GM12865 (cell line): Measurements from ENCODE around the gene BRK1.

ENCODE experiments used
- DNase-seq: peaks from one replicate; pipeline ENCODE4 v3.0.0; 2010; ENCODE audit warnings: low read depth
- H3K4me3 ChIP-seq: 2 replicates; pipeline ENCODE4 v1.5.1; 2011; ENCODE audit warnings: mild to moderate bottlenecking, low read depth, low read length, control low read depth
- TF ChIP-seq, protein P1 (sequence below): IDR thresholded peaks from 2 replicates; pipeline ENCODE4 v1.5.1; 2011; ENCODE audit warnings: low read length, control low read depth, low read depth, inconsistent platforms; ENCODE audit not compliant: insufficient read depth; ENCODE audit errors: missing control alignments

The BRK1 gene

DNA sequence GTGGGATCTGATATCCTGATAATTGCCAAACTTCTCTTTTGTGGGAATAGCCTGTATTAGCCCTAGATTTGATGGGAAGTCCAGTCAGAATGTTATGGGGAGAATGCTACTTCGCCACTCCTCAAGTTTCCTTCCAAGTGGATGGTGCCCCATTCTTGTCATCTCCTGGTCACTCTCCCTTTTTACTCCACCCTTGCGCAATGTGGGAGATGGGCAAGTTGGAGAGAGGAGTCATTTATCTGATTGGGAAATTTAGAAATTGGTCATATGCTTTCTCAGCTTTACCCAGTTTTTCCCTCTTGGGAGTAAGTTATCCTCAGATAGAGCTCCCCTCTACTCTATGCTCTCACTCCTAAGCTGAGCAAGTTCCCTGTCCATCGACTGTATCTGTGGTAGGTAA lies 21.8 kb upstream of the BRK1 start:
- no peak for DNase-seq
- no peak overlapping the region for H3K4me3 ChIP-seq
- TF ChIP-seq, protein P1, sequence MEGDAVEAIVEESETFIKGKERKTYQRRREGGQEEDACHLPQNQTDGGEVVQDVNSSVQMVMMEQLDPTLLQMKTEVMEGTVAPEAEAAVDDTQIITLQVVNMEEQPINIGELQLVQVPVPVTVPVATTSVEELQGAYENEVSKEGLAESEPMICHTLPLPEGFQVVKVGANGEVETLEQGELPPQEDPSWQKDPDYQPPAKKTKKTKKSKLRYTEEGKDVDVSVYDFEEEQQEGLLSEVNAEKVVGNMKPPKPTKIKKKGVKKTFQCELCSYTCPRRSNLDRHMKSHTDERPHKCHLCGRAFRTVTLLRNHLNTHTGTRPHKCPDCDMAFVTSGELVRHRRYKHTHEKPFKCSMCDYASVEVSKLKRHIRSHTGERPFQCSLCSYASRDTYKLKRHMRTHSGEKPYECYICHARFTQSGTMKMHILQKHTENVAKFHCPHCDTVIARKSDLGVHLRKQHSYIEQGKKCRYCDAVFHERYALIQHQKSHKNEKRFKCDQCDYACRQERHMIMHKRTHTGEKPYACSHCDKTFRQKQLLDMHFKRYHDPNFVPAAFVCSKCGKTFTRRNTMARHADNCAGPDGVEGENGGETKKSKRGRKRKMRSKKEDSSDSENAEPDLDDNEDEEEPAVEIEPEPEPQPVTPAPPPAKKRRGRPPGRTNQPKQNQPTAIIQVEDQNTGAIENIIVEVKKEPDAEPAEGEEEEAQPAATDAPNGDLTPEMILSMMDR = no peak

- TF ChIP-seq, protein P1 = no peak
- no peak for DNase-seq
- H3K4me3 ChIP-seq = no peak overlapping the region
Observed at GRCh38 chr3:10099041-10099440, 16.4 kb upstream of the BRK1 start.

DNA sequence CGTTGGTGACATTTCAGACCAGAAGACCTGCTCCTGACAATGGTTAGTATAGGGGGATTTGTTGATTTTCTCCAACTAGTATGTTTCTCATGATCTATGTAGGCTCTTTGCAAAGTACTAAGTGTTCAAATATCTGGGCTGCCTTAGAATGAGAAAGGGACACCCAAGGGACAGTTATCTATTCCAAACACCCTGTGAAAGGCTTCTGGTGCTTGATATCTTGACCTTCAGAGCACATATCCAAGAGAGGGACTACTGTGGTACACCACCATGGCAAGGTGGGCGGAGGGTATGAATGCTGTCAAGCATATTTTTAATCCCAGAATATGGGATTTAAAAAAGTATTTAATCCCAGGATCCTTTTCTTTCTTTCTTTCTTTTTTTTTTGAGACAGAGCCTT lies 8.6 kb upstream of the BRK1 start:
- TF ChIP-seq, protein P1 = no peak
- no peak overlapping the region for H3K4me3 ChIP-seq
- no peak for DNase-seq

DNA sequence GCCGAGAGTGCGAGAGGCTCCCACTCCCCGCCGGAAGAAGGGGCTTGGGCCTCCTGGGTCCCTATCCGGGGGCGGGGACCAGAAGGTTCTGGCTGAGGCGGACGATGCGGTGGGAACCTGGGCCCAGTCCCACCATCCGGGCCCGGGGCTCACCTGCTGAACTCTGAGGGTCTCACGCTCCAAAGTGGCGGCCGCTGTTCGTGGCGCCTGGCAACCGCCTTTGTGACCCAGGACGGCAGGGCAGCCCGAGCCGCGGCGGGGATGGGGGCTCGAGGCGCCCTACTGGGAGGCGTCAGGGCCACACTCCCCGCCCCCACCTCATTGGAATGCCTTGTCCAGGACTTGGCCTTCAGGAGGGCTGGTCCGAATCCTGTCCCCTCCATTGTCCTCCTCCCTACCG lies 7.4 kb upstream of the BRK1 start, which contains the start of gene FANCD2OS:
Gene FANCD2OS (minus strand): TSS at position 165 of the 400 bp plus-strand sequence. CDS start 3,481 bp downstream, outside the sequence.
- no peak within 1 kb of the TSS for H3K4me3 ChIP-seq
- DNase-seq = no peak
- TF ChIP-seq, protein P1 = no peak

- no peak for DNase-seq
Observed at GRCh38 chr3:10116138-10116460, 624 bp downstream of the BRK1 start.

DNA sequence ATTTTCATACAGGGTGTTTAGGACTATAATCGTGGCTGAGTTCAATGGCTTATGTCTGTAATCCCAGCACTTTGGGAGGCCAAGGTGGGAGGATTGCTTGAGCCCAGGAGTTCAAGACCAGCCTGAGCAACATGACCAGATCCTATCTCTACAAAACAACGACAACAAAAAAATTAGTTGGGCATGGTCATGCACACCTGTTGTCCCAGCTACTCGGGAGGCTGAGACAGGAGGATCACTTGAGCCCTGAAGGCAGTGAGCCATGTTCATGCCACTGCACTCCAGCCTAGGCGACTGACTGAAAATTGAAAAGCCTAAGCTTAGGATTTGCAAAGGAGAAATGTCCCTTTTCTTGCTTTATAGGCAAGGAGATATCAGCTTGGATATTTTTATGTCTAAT lies 1.5 kb downstream of the BRK1 start:
- TF ChIP-seq, protein P1 = no peak
- no peak for DNase-seq
- H3K4me3 ChIP-seq = peak overlapping the region; percentile 96

More at GRCh38 chr3:10116138-10116460, 624 bp downstream of the BRK1 start:
- H3K4me3 ChIP-seq = peak overlapping the region; percentile 96
- TF ChIP-seq, protein P1 = no peak

DNA sequence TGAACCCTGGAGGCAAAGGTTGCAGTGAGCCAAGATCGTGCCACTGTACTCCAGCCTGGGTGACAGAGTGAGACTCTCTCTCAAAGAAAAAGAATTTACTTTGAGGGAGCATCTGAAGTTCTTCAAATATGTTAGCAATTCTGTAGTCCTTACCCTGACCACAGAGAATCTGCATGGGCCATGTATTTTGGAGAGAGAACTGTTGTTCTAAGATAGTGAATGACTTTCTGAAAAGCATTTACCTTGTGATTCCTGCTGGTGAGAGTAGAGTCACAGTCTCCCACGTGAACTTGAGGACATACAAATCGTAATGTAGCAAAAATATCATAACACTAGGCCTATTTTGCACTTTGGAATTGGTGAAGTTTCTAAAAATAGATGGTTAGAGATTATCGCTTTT lies 3.9 kb downstream of the BRK1 start:
- H3K4me3 ChIP-seq = no peak overlapping the region
- TF ChIP-seq, protein P1 = no peak
- no peak for DNase-seq
